Measurements from ENCODE around the gene CLEC19A.

DNA sequence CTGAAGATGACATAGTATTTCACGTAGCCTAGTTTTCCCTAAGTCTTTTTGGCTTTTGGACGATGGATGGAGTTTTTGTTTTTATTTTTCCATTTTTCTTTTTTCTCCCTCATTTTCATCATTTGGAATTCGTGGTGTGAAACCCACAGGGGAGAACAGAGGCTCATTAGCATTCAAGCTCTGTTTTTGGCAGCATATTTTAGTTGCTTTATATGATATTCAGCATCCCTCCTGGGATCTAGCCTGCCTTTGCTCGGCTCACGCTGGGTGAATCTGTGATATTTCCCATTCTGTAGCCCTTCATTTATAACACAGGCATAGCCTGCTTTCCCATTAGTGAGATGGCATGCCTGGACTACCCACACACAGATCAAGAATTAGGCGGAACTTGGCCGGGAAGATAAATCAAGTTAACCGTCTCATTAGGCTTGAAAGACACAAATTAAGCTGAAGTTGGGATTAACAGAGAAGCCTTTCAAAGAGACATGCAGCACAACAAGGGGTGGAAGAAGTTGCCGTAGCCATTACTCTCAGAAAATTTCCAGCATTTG lies 20.1 kb upstream of the CLEC19A start:
- TF ChIP-seq ARNTL (CRISPR knock-in tag; IDR thresholded peaks at IDR 0.05; ENCODE audit: borderline replicate concordance, low read depth) (no peak), ZNF70 (CRISPR knock-in tag; IDR thresholded peaks at IDR 0.05) (no peak), CSRNP3 (CRISPR knock-in tag; IDR thresholded peaks at IDR 0.05) (no peak), ZFP30 (CRISPR knock-in tag; IDR thresholded peaks at IDR 0.05) (no peak), PATZ1 (CRISPR knock-in tag; IDR thresholded peaks at IDR 0.05; ENCODE audit: borderline replicate concordance) (no peak), ISL1 (CRISPR knock-in tag; IDR thresholded peaks at IDR 0.05) (no peak), ZNF8 (CRISPR knock-in tag; IDR thresholded peaks at IDR 0.05) (no peak), GLIS3 (CRISPR knock-in tag; IDR thresholded peaks at IDR 0.05) (no peak)

Measured in SK-N-SH treated with all-trans-retinoic acid at 6 μM for 48 hours (cell line).